Stimulated activated CD4-positive, alpha-beta T cell treated with anti-CD3 and anti-CD28 coated beads, Interleukin-1b, Interleukin-23, amount 100 ng/mL, for 1 hour (primary cell): Measurements from ENCODE around the gene CBFA2T2.
"Not testable (repeated sequence)": the region's sequence is repeated elsewhere in the genome, so short reads cannot be mapped to it uniquely, and the experiment has no call there.

Experiments
- DNase-seq, 2 donors: peaks; one replicate each; pipeline ENCODE4 v3.0.0-alpha.2; 2020; ENCODE audit warnings: low read depth in 2 of 2

The CBFA2T2 gene

DNA sequence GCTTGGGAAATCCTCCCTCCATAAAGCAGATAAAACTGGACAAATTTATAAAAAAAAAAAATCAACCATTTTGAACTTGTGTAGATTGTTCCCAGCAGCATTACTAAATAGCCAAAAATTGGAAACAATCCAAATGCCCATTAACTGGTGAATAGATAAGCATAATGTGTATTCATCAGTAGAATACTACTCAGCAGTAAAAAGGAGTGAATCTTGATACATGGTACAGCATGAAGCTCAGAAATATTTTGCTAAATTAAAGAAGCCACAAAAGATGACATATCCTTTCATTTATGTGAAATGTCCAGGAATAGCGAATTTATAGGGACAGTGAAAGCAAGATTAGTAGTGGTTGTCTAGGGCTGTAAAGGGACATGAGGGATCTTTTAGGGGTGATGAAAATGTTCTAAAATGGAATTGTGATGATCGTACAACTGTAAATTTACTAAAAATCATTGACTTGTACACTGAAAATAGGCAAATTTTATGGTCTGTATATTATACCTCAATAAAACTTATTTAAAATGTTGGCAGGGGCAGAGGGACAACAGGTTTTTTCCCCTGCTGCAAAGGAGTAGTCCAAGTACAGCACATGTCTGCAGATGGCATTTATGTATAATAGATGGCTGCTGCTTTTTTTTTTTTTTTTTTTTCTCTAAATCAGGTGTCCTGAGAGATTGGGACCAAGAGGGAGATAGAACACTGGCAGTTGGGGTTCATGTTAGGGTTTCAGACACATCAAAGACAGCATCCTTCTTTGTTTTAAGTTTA lies 59.5 kb downstream of the CBFA2T2 start:
- no peak for DNase-seq

DNA sequence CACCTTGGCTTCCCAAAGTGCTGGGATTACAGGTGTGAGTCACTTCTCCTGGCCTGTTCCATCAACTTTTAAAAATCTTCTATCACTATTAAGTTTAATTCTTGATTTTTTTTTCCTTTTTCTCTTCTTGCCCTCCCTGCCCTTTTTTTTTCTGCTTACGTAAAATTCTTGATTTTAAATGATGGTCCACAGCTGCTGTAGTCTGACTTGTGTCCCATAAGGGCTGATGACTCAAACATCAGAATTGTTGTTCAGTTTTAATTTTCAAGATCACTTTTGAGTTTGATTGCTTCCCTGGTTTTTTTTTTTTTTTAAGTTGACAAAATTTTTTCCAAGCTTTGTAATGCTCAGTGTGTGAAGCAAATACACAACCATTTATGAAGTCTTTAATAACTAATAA lies 61.9 kb downstream of the CBFA2T2 start:
- DNase-seq: no peak

DNA sequence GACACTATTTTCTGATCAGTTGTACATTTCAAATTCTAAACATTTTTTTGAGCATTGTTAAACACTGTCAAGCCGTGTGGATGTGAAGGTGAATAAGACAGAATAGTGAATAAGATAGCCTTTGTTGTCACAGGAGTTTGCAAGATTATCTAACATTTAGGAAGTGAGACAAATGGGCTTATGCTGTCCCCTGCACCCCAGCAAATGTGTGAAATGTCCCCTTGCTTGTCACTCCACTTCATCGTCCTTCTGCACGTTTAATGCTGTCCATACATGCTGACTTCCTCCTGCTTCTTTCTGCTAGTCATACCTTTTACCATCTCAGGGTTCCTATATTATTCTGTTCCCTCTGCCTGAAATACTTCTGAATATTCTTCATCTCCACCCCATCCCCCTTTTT lies 62.6 kb downstream of the CBFA2T2 start:
- DNase-seq: no peak

DNA sequence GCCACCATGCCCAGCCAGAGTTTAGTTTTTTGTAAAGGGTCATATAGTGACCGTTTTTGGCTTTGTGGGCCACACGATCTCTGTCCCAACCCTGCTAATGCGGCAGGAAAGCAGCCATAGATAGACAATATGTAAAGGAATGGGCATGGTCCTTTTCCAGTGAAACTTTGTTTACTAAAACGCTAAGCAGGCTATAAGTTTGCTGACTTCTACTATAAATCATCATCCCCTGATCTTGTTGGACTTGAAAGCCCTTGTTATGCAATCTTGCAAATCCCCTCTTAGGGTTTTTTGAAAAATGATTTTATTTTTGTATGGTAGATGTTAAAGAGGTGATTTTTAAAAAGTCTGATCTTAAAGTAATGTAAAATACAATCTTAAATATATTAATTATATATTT lies 63.6 kb downstream of the CBFA2T2 start:
- DNase-seq: no peak

DNA sequence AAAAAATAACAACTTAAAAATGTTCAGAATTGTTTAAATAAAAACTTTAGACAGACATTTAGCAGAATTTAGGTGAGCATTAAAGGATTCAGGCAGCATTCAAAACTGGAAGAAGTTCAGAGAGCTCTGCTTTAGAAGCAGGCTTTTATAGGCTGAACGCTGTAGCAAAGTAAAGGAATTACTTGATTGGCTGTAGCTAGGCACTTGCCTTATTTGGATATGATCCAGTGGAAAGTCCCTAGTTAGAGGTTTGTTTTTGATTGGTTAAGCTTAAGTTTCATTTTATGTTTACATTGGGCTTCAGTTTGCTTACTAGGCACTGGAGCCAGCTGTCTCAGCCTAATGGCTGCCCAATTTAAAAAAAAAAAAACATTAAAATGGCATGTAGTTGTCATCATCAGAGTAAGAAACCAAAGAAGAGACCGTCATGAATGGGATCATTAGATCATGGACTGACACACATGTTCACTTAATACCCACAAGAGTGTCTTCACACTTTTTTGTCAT lies 65.1 kb downstream of the CBFA2T2 start:
- DNase-seq: no peak

DNA sequence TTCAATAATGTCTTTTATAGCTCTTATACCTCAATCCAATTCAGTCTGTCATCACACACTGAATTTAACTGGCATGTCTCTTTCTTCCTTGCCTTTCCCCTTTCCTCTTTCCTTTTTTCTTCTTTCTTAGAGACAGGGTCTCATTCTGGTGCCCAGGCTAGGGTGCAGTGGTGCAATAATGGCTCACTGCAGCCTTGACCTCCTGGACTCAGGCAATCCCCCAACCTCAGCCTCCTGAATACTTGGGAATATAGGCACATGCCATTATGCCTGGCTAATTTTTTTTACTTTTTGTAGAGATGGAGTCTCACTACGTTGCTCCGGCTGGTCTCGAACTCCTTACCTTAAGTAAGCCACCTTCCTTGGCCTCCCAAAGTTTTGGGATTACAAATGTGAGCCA lies 65.9 kb downstream of the CBFA2T2 start:
- no peak for DNase-seq

DNA sequence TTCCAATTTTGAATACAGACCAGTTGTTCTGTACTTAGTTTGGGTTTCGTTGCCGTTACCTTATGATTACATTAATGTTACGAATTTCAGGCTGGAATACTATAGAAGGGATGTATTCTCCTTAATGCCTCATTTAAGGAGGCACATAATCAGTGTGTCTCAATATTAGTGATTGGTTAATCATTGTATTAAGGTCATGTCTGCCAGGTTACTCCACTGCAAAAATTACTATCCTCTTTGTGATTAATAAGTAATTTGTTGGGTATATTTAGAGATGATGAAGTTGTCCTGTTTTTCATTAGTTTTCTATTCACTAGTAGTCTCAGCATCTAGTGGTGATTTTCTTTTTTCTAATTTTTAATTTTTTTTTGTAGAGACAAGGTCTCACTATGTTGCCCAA lies 66.3 kb downstream of the CBFA2T2 start:
- DNase-seq: no peak

DNA sequence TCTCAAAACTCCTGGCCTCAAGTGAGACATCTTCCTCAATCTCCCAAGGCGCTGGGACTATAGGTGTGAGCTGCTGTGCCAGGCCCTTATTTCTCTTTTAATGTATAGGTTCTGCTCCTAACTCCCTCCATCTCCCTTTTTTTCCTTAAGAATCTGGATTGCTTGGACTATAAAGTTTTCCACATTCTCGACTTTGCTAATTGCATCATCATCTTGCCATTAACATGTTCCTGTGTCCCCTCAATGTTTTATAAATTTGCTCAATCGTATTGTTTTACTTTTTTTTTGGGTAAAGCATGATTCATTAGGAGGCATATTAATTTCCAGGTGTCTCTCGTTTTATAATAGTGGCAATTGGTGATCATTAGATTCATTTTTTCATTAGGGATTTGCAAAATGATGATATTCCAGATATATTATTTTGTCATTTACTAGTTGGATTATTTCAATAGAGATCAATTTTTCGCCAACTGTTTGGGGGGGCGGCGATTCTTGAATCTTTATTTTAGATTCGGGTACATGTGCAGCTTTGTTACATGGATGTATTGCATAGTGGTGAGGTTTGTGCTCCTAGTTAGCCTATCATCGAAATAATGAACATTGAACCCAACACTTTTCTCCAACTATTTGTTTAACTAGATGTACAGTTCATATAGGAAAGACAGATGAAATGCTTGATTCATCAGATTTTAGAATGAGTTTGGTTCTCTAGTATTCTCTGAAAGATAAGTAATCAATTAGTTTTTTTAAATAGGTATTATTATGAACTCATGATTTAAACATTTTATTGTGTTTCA lies 68.7 kb downstream of the CBFA2T2 start:
- no peak for DNase-seq

DNA sequence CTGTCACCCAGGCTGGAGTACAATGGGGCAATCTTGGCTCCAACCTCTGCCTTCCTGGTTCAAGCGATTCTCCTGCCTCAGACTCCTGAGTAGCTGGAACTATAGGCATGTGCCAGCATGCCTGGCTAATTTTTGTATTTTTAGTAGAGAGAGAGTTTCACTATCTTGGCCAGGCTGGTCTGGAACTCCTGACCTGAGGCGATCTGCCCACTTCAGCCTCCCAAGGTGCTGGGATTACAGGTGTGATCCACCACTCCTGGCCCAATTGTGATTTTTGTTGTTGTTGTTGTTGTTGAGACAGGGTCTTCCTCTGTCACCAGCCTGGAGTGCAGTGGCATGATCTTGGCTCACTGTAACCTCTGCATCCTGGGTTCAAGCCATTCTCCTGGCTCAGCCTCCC lies 69.3 kb downstream of the CBFA2T2 start:
- DNase-seq: no peak

DNA sequence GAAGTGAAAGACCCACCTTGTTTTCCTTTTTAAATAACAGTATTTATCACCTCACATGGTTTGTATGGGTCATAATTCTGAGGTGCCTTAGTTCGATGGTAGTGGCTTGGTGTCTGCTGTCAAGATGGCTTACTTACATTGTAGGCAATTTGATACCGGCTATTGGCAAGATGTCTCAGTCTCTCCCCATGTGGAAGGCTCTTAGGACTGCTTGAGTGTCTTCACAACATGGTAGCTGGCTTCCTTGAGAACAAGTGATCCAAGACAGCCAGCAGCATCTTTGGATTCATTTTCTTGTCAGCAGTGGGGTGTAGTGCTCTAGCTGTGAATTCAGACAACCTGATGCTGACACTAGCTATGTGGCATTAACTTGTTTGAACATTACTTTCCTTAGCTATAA lies 70.1 kb downstream of the CBFA2T2 start:
- no peak for DNase-seq

DNA sequence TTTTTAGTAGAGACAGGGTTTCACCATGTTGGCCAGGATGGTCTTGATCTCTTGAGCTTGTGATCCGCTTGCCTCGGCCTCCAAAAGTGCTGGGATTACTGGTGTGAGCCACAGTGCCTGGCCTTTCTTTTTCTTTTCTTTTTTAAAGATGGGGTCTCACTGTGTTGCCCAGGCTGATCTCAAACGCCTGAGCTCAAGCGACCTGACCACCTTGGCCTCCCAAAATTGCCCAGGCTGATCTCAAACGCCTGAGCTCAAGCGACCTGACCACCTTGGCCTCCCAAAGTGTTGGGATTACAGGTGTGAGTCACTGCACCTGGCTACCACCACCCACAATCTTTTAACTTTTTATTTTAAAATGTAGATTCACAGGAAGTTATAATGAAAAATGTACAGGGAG lies 71.2 kb downstream of the CBFA2T2 start:
- DNase-seq: not testable (repeated sequence)

DNA sequence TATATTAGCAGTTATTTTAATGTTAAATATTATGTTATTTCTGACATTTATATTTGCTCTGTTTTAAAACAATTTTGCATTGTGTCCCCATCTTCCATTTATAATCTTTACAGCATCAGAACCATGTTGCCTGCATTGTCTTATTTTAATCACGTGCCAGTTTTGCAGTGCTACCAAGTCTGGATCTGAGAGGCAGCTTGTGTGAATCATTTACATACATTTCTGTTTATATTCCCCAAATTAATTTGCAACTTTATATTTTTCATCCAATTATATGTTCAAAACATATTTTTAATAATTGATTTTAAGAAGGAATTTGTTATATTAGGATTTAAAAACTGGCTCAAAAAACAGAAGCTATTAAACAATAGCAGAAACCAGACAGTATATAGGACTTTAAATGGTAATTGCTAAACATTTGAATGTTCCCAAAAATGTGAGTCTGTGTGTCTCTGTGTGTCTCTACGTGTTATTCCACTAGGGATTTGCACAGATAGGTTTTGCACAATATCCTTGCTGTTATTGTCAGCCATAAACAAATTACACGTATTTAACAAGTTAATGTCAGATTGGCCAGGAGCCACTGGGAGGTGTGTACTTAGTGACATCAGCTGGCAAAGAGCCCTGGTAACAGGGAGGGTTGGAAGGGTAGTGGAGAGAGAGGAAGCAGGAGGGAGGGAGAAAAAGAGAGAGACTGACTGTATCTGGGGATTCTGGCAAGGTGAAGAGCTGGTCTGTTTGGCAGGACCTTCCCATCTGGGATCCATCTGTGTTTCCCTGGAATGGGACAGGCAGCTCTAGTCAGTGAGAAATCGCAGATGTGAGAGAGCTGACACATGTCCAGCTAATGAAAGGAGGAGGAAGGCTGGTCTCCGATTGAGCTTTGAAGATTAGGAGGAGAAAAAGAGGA lies 72.1 kb downstream of the CBFA2T2 start:
- DNase-seq: no peak

DNA sequence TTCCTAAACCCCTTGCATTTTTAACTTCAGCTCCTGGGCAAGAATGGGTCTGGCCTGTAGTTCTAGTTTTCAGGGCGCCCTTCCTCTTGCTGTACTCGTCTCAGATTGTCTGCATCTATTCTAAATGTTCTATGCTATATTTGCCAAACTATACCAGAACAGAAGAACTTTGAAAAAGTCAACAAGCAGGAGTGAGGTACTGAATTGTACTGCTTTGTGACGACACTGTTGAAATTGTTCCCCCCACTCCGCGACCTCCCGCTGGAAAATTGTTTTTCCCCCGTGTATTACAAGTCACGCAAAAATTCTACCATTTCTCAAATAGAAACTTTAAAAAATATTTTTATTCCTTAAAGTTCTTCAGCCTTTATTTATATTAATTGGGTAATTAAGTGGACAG lies 73.9 kb downstream of the CBFA2T2 start:
- DNase-seq: no peak

DNA sequence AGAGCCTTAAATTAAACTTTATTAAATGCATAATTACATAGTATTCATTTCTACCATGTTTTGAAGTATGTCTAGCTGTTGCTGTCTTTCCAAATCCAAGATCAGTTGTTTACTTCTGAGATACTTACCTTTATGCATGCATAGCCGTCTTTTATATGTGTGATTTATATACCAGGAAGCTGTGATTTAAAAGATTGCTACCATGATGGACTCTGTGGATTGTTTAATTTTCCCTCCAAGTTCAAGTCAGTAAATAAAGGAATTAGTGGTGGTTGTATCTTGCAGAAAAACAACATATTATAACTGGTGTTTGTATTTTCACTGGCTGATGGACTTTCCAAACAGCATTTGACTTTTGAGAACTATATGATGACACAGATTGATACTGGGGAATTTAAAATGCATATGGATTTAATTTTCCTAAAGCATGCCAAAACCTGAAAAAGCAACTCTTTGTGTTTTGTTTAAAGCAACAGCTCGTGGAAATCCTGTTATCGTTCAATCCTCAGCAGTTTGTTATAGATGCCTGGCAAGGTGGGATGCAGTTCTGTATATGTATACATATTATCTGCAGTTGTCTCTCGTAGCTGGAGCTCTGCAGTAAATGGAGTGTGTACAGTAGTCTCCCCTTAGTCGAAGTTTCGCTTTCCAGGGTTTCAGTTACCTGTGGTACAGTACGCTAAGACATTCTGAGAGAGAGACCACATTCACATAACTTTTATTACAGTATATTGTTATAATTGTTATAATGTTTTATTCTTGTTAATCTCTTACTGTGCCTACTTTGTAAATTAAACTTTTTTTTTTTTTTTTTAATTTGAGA lies 77.1 kb downstream of the CBFA2T2 start:
- no peak for DNase-seq

DNA sequence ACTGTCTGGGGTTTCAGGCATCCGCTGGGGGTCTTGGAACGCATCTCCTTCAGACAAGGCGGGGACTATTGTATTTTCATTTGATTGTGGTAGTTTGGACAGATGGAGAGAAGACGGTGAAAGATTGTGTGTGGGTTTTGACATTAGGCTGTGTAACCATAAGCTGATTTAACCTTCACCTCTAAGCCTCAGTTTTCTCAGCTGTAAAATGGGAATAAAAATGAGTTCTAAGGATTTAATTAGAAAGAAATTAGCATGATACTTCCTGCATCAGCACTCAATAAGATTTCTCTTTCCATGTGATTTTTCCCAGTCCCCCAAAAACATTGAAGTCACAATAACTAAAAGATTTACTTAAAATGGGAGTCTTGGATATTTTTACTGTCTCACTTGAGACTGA lies 78.1 kb downstream of the CBFA2T2 start:
- DNase-seq: no peak

DNA sequence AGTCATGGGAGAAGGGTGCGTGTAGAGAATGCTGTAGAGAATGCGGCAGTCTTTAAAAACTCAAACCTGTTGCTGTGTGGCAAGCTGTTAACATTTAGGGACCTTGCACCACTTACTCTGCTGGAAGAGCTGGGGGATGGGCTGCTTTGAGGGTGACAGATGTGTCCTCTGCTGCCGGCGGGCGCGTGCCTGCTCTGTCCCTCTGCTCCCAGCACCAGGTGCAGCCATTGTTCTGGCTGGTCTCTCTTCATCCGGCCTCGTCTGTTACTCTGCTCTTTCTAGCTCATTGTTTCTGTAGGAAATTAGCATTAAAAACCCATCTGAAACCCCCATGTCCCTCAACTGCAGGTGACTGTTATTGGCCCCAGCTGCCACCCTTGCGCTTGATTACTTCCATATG lies 78.5 kb downstream of the CBFA2T2 start:
- no peak for DNase-seq

DNA sequence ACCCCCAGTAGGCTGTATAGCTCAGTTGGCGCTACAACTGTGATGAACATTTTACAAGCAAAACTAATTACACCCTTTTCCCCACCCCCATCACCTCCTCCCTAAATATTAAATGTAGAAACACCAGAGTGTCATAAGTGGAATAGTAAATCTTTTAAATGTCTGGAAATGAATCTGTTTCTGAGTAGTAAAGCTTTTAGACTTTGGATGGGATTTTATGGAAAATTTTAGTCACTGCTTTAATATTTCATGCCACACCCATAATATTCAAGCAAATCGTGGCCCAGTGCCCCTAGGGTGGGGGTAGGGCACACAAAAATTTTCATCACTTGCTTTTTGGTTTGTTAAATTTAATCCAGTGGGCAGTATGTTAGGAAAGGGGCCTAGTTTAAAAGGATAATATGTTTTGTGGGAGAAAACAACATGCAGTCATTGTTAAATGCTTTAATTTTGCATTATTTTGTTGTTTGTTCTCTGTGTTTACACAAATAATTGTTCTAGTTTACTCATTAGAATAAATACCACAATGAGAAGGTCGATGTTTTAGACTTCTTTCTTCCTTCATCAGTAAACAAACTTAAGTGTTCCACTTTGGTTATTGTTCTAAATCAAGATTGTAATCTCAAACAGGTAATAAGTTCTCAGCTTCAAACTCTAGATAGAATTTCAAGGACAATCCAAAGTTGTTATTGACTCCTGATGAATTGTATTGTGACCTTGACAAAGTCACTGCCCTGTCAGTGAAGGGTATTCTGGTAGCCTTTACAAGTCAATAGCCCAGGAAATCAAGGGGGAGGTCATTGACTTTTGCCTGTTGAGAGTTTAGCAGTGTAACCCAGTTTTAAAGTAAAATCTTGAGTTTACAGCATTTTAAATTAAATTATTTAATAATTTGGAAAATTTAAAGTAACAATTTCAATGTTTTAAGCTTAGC lies 79.2 kb downstream of the CBFA2T2 start:
- DNase-seq: no peak

DNA sequence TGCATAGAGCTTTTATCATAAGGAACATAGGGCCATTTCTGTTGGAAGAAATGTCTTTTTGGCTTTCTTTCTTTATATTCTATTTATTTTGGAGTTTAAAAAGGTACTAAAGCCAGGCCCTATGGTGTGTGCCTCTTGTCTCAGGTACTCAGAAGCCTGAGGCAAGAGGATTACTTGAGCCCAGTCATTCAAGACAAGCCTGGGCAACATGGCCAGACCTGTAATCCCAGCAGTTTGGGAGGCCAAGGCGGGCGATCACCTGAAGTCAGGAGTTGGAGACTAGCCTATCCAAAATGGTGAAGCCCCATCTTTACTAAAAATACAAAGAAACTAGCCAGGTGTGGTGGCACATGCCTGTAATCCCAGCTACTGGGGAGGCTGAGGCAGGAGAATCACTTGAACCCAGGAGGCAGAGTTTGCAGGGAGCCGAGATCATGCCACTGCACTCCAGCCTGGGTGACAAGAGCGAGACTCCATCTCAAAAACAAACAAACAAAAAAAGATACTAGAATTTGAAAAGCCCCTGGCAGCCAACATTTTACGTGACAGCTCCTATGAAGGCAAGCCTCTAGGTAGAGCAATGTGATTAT lies 80.0 kb downstream of the CBFA2T2 start:
- DNase-seq: no peak

DNA sequence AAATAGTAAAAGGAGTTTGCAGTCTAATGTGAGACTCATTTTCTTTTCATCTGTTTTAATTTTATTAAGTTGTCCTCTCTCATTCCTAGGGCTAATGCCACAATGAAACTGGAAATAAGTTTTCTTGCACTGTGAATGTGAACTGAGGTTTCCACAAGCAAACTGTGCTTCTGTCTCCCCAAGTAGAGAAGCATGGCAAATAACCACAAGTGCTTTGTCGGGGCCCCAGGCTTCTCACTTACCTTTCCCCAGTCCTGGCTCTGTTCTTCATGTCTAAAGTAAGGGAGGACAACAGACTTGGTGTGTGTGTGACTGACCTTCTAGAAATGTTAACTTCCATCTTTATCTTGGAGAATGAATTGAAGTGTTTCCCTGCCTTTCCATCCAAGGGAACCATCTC lies 80.8 kb downstream of the CBFA2T2 start:
- DNase-seq: no peak

DNA sequence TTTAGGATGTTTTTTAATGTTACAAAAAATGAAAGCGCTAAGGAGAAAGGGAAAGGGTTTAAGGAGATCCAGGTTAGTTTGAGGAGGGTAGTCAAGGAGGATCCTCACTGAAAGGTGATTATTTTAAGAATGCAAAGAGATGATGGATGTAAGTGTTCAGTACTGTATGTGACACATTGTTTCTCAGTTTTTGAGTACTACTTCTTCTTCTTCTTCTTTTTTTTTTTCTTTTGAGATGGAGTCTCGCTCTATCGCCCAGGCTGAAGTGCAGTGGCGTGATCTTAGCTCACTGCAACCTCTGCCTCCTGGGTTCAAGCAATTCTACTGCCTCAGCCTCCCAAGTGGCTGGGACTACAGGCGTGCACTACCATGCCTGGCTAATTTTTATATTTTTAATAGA lies 83.4 kb downstream of the CBFA2T2 start:
- not testable (repeated sequence) for DNase-seq
